ENCODE data around the gene FSIP1.
A peak's percentile ranks its signal among the peaks of the same experiment; 100 is the strongest.

The FSIP1 gene

GRCh38 chr15:39713846-39714245 is 68.8 kb downstream of the FSIP1 start:
- Histone ChIP-seq H3K27me3 (replicated peaks) (no peaks in the 10 kb centered on the region), H3K36me3 (replicated peaks) (no peaks in the 10 kb centered on the region), H3K27ac (no peak overlapping the region), H3K4me3 (ENCODE audit: low read depth, low read length) (no peak overlapping the region)
- no peak for DNase-seq
- TF ChIP-seq CTCF (IDR thresholded peaks at IDR 0.05; ENCODE audit: low read depth, low read length, missing control alignments), result no peak
- in situ Hi-C loops (cut with HindIII; ENCODE audit: low pct_ligation_motif_present, low sequenced_read_pairs), result no loop called here

GRCh38 chr15:39710681-39711080 is 72.0 kb downstream of the FSIP1 start:
- in situ Hi-C loops (cut with HindIII; ENCODE audit: low pct_ligation_motif_present, low sequenced_read_pairs), result no loop called here
- no peaks in the 10 kb centered on the region for H3K36me3 ChIP-seq (replicated peaks)
- H3K4me3 ChIP-seq (ENCODE audit: low read depth, low read length), result no peak overlapping the region
- no peak for DNase-seq
- no peak overlapping the region for H3K27ac ChIP-seq
- no peaks in the 10 kb centered on the region for H3K27me3 ChIP-seq (replicated peaks)
- TF ChIP-seq CTCF (IDR thresholded peaks at IDR 0.05; ENCODE audit: low read depth, low read length, missing control alignments), result no peak

- no peaks in the 10 kb centered on the region for H3K36me3 ChIP-seq (replicated peaks)
- no peak for DNase-seq
- H3K27me3 ChIP-seq (replicated peaks), result no peaks in the 10 kb centered on the region
- H3K4me3 ChIP-seq (ENCODE audit: low read depth, low read length), result no peak overlapping the region
- in situ Hi-C loops (cut with HindIII; ENCODE audit: low pct_ligation_motif_present, low sequenced_read_pairs), result no loop called here
- no peak for TF ChIP-seq CTCF (IDR thresholded peaks at IDR 0.05; ENCODE audit: low read depth, low read length, missing control alignments)
- H3K27ac ChIP-seq, result no peak overlapping the region
These were observed 72.7 kb downstream of the FSIP1 start for GRCh38 chr15:39709941-39710340.

GRCh38 chr15:39706206-39706605 is 76.4 kb downstream of the FSIP1 start:
- no peak for TF ChIP-seq CTCF (IDR thresholded peaks at IDR 0.05; ENCODE audit: low read depth, low read length, missing control alignments)
- Histone ChIP-seq H3K27me3 (replicated peaks) (no peaks in the 10 kb centered on the region), H3K4me3 (ENCODE audit: low read depth, low read length) (no peak overlapping the region), H3K36me3 (replicated peaks) (no peaks in the 10 kb centered on the region), H3K27ac (no peak overlapping the region)
- no peak for DNase-seq
- in situ Hi-C loops (cut with HindIII; ENCODE audit: low pct_ligation_motif_present, low sequenced_read_pairs), result no loop called here

- in situ Hi-C loops (cut with HindIII; ENCODE audit: low pct_ligation_motif_present, low sequenced_read_pairs), result no loop called here
- H3K27ac ChIP-seq, result peak overlapping the region; percentile 16
These were observed 78.0 kb downstream of the FSIP1 start for GRCh38 chr15:39704689-39705088.

More at GRCh38 chr15:39704689-39705088, 78.0 kb downstream of the FSIP1 start:
- H3K36me3 ChIP-seq (replicated peaks), result no peaks in the 10 kb centered on the region
- H3K4me3 ChIP-seq (ENCODE audit: low read depth, low read length), result no peak overlapping the region
- peak; percentile 67 for DNase-seq
- H3K27me3 ChIP-seq (replicated peaks), result no peaks in the 10 kb centered on the region
- TF ChIP-seq CTCF (IDR thresholded peaks at IDR 0.05; ENCODE audit: low read depth, low read length, missing control alignments), result no peak

Data from brain microvascular endothelial cell (primary cell).